ENCODE measurements around the gene ZNF444. TPM values are rescaled to one million over a fixed set of nuclear protein-coding genes. Genes with fewer than 3 reads are reported as not detected.
"Not testable (repeated sequence)": the region's sequence is repeated elsewhere in the genome, so short reads cannot be mapped to it uniquely, and the experiment has no call there.

The ZNF444 gene
- total and polyA plus RNA-seq, 10 donors, result 17.0 to 35.1 (median 22.8) TPM

DNA sequence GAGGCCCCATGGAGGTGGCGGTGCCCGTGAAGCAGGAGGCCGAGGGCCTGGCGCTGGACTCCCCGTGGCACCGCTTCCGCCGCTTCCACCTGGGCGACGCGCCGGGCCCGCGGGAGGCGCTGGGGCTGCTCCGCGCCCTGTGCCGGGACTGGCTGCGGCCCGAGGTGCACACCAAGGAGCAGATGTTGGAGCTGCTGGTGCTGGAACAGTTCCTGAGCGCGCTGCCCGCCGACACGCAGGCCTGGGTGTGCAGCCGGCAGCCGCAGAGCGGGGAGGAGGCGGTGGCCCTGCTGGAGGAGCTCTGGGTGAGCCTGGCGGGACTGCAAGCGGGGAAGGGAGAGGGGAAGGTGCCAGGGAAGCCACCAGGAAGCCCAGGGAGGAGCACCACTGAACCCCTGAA lies 5.8 kb downstream of the ZNF444 start:
- Histone ChIP-seq H3K36me3 (peaks cover 0 to 54% (median 25%) of the 10 kb centered on the region in 6 donors), H3K27me3 (replicated peaks in 1 of 7) (no peaks in the 10 kb centered on the region), H3K9me3 (no peaks in the 10 kb centered on the region), H3K27ac (no peak overlapping the region), H3K4me1 (peaks cover 3 to 24% (median 10%) of the 10 kb centered on the region in 6 donors), H3K4me3 (no peak overlapping the region)
- TF ChIP-seq POLR2AphosphoS5 (IDR thresholded peaks at IDR 0.05) (no peak), POLR2A (IDR thresholded peaks at IDR 0.05) (no peak)
- TF ChIP-seq, protein P1, sequence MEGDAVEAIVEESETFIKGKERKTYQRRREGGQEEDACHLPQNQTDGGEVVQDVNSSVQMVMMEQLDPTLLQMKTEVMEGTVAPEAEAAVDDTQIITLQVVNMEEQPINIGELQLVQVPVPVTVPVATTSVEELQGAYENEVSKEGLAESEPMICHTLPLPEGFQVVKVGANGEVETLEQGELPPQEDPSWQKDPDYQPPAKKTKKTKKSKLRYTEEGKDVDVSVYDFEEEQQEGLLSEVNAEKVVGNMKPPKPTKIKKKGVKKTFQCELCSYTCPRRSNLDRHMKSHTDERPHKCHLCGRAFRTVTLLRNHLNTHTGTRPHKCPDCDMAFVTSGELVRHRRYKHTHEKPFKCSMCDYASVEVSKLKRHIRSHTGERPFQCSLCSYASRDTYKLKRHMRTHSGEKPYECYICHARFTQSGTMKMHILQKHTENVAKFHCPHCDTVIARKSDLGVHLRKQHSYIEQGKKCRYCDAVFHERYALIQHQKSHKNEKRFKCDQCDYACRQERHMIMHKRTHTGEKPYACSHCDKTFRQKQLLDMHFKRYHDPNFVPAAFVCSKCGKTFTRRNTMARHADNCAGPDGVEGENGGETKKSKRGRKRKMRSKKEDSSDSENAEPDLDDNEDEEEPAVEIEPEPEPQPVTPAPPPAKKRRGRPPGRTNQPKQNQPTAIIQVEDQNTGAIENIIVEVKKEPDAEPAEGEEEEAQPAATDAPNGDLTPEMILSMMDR (IDR thresholded peaks at IDR 0.05 in 8 of 11, conservative IDR thresholded peaks at IDR 0.05 in 3 of 11), result no peak
- 96 to 98% (median 97%) methylated on average over 22 to 31 of the region's 31 CpGs for WGBS, 5 donors
- DNase-seq, result no peak
- intact Hi-C loops (cut with DNase I; ENCODE audit: low total_unique reads), result no loop called here

DNA sequence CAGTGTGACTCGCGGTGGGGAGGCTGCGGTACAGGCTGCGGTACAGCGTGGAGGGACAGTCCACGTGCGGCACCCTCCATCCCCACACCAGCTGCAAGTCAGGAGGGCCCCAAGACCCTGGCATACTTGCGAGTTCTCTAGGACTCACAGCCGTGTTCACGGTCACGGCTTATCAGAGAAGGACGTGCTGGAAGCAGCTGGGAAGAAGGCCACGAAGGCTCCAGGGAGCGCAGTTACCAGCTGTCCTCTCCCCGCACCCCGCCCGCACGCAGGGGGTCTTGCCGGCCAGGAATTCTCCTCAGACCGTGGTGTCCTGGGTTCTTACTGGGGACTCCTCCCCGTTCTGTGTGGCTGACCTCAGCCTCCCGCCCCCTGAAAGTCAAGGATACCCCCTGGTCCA lies 6.2 kb downstream of the ZNF444 start:
- no peak overlapping the region for H3K4me3 ChIP-seq
- H3K27ac ChIP-seq, result no peak overlapping the region
- intact Hi-C loops (cut with DNase I; ENCODE audit: low total_unique reads), result no loop called here
- H3K4me1 ChIP-seq, result peaks cover 0 to 20% (median 6%) of the 10 kb centered on the region in 6 donors
- H3K9me3 ChIP-seq, result no peaks in the 10 kb centered on the region
- DNase-seq, result no peak
- H3K36me3 ChIP-seq, result peaks cover 0 to 54% (median 25%) of the 10 kb centered on the region in 6 donors
- 91 to 96% (median 93%) methylated on average over 17 to 22 of the region's 22 CpGs for WGBS, 5 donors
- no peaks in the 10 kb centered on the region for H3K27me3 ChIP-seq (replicated peaks in 1 of 7)
- TF ChIP-seq, protein P1 (IDR thresholded peaks at IDR 0.05 in 8 of 11, conservative IDR thresholded peaks at IDR 0.05 in 3 of 11), result no peak
- TF ChIP-seq POLR2AphosphoS5 (IDR thresholded peaks at IDR 0.05) (no peak), POLR2A (IDR thresholded peaks at IDR 0.05) (no peak)

DNA sequence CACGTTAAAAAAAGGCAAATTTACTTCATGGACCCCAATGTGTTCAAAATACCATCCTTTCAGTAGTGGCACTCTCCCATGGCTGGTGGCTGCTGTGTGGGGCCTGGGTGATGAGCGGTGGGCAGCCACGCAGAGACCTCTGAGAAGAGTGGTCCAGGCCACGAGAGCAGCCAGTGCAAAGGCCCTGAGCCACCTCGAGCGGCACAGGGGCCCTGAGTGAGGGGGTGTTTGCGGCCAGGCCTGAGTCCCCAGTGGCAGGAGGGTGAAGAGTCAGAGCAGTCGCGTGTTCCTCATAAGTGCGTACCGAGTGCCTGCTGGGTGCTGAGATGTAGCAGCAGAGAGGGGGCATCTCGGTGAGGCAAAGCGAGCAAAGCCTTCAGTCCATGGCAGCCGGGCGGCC lies 7.0 kb downstream of the ZNF444 start:
- no peak overlapping the region for H3K4me3 ChIP-seq
- H3K27ac ChIP-seq, result no peak overlapping the region
- 92 to 97% (median 95%) methylated on average over 8 to 15 of the region's 15 CpGs for WGBS, 5 donors
- no peaks in the 10 kb centered on the region for H3K9me3 ChIP-seq
- intact Hi-C loops (cut with DNase I; ENCODE audit: low total_unique reads), result no loop called here
- peaks cover 0 to 15% (median 0%) of the 10 kb centered on the region in 6 donors for H3K4me1 ChIP-seq
- no peak for DNase-seq
- H3K36me3 ChIP-seq, result peaks cover 0 to 55% (median 25%) of the 10 kb centered on the region in 6 donors
- TF ChIP-seq POLR2AphosphoS5 (IDR thresholded peaks at IDR 0.05), result peak in 1 of 3 donors; percentile 13
- no peak for TF ChIP-seq POLR2A (IDR thresholded peaks at IDR 0.05)
- no peaks in the 10 kb centered on the region for H3K27me3 ChIP-seq (replicated peaks in 1 of 7)

DNA sequence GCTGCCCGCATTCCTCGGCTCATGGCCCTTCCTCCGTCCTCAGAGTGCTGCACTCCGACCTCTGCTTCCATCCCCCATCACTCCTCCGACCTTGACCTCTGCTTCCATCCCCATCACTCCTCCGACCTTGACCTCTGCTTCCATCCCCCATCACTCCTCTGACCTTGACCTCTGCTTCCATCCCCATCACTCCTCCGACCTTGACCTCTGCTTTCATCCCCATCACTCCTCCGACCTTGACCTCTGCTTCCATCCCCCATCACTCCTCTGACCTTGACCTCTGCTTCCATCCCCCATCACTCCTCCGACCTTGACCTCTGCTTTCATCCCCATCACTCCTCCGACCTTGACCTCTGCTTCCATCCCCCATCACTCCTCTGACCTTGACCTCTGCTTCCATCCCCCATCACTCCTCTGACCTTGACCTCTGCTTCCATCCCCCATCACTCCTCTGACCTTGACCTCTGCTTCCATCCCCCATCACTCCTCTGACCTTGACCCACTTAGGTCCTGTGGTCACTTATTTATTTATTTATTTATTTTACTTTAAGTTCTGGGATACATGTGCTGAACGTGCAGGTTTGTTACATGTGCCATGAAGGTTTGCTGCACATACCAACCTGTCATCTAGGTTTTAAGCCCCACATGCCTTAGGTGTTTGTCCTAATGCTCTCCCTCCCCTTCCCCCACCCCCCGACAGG lies 8.0 kb downstream of the ZNF444 start:
- H3K27me3 ChIP-seq (replicated peaks in 1 of 7); H3K27ac ChIP-seq; H3K9me3 ChIP-seq; intact Hi-C loops (cut with DNase I; ENCODE audit: low total_unique reads); DNase-seq; H3K4me3 ChIP-seq: not testable (repeated sequence)
- Histone ChIP-seq H3K4me1 (peaks cover 0 to 11% (median 0%) of the 10 kb centered on the region in 6 donors), H3K36me3 (peaks cover 0 to 66% (median 25%) of the 10 kb centered on the region in 6 donors)
- WGBS, 5 donors, result 91 to 96% (median 93%) methylated on average over 12 of the region's 12 CpGs

DNA sequence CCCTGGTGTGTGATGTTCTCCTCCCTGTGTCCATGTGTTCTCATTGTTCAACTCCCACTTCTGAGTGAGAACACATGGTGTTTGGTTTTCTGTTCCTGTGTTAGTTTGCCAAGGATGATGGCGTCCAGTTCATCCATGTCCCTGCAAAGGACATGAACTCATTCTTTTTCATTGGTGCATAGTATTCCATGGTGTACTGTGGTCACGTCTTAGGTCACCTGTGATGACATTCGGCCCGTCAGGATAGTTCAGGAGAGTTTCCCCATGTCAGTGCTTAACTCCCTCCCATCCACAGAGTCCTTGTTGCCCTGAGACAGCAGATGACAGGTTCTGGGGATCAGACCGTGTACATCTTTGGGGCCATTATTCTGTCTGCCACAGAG lies 8.6 kb downstream of the ZNF444 start:
- Histone ChIP-seq H3K9me3 (no peaks in the 10 kb centered on the region), H3K36me3 (peaks cover 0 to 71% (median 25%) of the 10 kb centered on the region in 6 donors), H3K4me1 (peaks cover 0 to 7% (median 0%) of the 10 kb centered on the region in 6 donors), H3K27me3 (replicated peaks in 1 of 7) (no peaks in the 10 kb centered on the region), H3K4me3 (no peak overlapping the region), H3K27ac (no peak overlapping the region)
- WGBS, 5 donors, result 82 to 99% (median 95%) methylated on average over 5 of the region's 5 CpGs
- intact Hi-C loops (cut with DNase I; ENCODE audit: low total_unique reads), result no loop called here
- DNase-seq, result no peak
- TF ChIP-seq POLR2AphosphoS5 (IDR thresholded peaks at IDR 0.05) (no peak), POLR2A (IDR thresholded peaks at IDR 0.05) (no peak)
- TF ChIP-seq, protein P1 (IDR thresholded peaks at IDR 0.05 in 8 of 11, conservative IDR thresholded peaks at IDR 0.05 in 3 of 11), result no peak
